ENCODE data around the gene NOTCH4.
A peak's percentile ranks its signal among the peaks of the same experiment; 100 is the strongest.
"Not testable (repeated sequence)": the region's sequence is repeated elsewhere in the genome, so short reads cannot be mapped to it uniquely, and the experiment has no call there.

The NOTCH4 gene

DNA sequence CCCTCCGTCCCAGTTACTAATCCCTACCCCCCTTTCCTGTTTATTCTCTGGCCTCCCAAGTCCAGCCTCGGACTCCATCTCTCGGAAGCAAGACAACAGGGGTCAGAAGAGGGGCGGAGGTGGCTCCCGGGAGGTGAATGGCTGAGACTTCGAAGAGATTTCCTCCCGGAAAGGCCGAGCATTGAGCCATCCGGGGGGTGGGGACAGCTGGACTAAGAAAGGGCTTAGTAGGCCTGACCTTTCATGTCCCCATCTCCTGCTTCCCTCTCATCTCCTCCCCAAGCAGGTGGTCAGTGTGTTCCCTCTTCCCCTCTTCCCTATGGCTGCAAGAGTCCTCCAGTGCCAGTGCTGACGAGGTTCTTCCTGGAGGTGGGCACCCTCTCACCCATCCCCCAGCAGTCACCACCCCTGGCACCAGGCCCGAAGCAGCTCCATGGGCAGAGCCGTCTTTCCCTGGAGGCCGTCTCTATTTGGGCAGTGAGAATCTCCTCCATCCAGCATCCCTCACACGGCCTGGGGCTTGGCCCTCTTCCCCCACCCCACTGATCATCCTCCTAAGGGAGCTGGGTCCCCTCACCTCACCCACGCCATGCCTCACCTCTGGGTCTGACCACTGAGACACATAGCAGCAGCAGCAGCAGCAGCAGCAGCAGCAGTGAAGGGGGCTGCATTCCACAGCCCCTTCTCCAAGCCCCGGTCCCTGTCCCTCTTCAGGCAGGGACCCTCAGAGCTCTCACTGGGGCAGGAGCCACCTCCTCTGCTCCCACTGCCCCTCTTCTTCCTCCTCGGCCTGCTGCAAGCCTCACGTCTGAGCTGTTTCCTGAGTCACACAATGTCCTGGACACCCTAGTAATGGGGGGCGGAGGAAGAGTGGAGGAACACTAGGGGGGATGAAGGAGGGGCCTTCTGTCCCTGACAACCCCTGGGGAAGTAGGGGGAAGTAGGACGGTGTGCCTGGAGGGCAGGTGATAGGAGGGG lies at the start of gene NOTCH4:
NOTCH4 (minus strand) TSS at position 810 of the 978 bp plus-strand sequence; CDS start at position 671, 139 bp downstream.
- no peak for DNase-seq

DNA sequence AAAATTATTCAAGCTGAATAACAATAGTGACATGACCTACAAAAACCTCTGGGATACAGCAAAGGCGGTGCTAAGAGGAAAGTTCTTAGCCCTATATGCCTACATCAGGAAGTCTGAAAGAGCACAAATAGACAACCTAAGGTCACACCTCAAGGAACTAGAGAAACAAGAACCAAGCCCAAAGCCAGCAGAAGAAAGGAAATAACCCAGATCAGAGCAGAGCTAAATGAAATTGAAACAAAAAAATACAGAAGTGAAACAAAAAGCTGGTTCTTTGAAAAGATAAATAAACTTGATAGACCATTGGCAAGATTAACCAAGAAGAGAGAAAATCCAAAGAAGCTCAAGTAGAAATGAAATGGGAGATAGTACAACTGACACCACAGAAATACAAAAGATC lies 47.6 kb upstream of the NOTCH4 start:
- DNase-seq = no peak

DNA sequence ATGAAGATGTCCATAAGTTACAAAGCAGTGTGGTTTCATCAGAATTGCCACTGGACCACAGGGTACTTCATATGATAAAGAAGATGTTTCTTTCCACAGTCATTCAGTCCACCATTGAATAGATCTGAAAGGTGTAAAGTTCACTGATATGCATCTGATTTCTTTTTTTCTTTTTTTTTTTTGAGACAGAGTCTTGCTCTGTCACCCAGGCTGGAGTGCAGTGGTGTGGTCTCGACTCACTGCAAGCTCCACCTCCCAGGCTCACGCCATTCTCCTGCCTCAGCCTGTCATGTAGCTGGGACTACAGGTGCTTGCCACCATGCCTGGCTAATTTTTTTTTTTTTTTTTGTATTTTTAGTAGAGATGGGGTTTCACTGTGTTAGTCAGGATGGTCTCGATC lies 44.6 kb upstream of the NOTCH4 start:
- not testable (repeated sequence) for DNase-seq

DNA sequence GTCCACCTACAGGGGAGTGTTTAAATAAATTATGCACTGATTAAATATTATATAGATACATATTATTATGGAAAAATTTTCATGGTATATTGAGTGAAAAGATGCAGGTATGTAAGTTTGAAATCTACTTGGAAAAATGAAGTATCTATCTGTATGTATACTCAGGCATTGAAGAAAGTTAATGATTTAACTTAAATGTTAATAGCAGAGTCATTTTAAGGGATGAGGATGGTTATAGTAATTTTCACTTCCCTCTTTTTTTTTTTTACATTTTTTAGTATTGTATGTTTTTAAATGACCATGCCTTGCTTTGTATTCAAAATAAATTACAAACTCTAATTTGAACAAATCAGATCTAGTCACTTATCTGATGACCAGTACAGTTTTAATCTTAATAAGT lies 43.2 kb upstream of the NOTCH4 start:
- no peak for DNase-seq

DNA sequence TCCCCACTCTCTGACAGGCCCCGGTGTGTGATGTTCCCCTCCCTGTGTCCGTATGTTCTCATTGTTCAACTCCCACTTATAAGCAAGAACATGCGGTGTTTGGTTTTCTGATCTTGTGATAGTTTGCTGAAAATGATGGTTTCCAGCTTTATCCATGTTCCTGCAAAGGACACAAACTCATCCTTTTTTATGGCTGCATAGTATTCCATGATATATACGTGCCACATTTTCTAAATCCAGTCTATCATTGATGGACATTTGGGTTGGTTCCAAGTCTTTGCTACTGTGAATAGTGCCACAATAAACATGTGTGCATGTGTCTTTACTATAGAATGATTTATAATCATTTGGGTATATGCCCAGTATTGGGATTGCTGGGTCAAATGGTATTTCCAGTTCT lies 33.4 kb upstream of the NOTCH4 start:
- DNase-seq = not testable (repeated sequence)

DNA sequence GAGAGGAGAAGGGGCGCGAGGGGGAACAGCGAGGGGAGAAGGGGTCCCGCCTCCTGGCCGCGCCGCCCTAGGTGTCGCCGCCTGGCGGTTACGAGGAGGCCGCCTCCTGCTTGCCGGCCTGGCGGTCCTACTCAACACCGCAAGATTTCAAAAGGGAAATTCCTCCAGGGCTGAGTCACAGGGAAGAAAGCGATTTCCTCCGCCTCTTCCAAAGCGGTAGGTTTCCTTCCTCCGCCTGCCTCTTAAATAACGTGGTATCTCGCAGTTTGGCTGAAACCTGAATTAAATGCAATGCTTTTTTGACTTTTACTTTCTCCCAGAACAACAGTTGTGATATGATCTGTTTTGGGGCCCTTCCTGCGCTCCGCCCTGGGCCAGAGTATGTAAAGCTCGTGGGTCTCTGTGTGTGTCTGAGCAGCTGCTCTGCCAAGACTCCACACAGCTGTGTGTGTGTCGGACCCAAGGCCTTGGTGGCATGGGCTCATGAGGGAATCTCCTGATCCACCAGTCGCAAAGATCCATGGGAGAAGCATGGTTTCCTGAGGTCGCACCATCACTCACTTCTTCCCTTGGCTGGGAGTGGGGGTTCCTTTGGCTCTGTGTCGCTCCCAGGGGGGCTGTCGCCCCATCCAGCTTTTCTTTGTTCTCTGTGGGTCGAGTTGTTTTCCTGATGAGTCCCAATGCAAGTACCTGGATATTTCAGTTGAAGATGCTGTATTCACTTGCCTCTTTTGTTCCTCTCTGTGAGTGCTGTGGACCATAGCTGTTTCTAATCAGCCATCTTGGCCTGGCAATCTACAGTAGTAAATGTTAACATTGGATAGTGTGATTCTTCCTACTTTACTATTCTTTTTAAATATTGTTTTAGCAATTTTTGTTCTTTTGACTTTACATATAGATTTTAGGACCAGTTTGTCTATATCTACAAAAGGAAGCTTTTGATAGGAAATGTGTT lies 31.6 kb upstream of the NOTCH4 start:
- DNase-seq = peak; percentile 26

DNA sequence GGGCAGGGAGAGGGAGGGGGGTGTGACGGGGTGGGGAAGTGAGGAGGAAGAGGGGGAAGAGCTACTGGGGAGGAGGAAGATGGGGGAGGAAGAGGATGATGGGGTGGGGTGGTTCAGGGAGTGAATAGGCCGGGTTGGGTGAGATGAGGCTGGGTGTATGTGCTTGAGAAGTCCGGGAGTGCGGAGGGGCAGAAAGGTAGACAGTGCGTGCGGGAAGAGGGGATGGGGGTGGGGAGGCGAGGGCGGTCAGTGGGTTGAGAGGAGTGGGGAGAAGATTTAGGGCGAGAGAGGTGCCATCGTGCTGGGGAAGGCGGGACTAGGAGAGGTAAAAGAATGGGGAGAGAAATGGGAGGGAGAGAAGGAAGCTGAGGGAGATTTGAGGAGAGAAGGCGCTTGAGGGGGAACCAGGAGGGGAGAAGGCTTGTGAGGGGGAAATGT lies 30.9 kb upstream of the NOTCH4 start:
- no peak for DNase-seq

DNA sequence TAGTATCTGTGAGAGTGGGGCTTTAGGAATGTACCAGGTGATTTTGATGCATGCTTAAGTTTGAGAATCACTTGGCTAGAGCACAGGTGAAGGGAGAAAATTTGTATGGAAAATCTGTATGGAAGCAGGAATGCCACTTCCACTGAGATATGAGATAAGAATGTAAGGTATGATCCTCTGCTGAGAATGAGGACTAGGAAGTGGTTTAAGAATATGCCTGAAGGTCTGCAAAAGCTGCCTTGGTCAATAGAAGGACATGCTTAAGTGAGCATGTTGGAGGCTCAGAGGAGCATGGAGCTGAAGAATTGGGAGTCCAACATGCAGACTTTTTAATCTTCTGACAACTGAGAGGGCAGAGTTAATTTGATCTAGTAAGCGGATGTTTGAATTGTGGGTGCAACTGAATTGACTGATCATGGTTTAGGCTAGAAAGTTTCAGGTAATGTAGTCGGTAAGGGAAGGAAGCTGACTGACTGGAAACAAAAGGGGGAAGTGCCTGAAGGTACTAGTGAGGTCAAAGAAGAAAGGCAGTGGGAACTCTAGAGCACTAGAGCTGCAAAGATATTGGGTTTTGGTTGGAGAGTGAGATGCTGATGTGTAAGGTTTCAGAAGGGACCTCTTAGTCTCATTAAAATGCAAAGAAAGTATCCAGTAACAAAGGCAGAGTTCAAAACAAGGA lies 28.6 kb upstream of the NOTCH4 start:
- DNase-seq = no peak

DNA sequence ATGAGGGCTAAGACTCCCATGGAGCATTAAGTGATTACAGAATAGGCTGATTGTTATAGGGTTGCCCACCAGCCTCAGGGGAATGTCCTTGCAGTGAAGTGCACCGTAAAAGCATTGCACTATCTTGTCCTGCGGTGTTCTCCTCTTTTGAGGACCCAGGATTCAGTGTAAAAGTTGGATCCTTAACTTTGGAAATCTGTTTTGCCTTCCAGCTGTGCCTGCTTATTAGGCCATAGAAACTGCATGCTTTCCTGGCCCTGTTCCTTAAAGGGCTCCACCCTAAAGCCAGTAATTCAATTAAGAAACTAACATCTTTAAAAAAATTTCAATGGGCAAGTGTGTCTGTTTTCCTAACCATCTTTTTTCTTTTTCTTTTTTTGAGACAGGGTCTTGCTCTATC lies 25.4 kb upstream of the NOTCH4 start:
- DNase-seq = no peak

DNA sequence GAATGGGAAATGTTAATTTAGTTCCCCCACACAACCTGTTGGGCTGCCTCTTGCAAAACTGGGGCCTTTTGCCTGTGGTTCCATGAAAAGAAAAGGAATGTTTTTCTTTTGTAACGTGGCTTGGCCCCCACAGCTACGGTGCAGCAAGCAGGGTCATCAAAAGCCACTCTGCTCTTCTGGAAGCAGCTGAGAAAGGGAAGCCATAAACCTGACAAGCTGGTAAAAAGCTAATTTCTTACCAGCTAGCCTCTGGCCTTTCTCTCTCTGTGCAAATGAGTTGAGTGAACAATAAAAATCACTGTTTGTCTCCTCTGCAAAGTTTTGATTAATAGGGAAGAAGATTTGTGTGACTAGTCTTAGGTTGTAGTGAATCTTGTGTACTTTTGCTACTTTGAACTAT lies 23.5 kb upstream of the NOTCH4 start:
- DNase-seq = no peak

DNA sequence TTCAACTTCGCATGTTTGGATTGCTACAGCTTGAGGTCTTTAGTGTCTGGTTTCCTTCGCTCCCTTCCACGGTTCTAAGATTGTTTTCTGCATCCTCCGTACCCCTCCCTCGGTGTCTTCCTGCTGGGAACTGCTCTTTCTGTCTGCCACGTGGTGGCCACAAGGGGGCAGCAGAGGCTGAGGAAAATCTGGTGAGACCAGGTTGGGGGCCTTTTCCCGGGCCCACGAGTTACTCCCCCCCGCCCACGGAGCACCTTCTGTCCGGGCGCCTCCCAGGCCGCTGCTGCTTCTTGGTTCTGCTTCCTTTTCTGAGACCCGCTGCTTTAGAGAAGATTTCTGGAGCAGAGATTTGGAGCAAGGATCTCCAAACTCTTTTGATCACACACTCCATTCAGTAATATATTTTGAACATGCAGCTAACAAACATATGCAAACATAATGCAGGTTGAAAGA lies 21.1 kb upstream of the NOTCH4 start:
- peak; percentile 47 for DNase-seq

DNA sequence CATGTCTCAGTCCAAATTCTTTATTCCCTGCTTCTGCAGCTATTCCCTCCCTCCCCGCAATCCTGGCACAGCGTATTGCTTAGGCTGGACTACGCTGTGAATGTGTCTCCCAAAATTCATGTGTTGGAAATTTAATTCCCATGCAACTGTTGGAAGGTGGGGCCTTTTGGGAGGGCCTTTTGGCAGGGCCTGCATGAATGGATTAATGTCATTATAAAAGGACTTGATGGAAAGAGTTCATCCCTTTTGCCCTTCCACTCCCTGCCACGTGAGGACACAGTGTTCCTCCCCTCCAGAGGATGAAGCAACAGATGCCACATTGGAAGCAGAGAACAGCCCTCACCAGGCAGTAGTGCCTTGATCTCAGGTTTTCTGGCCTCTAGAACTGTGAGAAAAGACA lies 20.4 kb upstream of the NOTCH4 start:
- DNase-seq = no peak

DNA sequence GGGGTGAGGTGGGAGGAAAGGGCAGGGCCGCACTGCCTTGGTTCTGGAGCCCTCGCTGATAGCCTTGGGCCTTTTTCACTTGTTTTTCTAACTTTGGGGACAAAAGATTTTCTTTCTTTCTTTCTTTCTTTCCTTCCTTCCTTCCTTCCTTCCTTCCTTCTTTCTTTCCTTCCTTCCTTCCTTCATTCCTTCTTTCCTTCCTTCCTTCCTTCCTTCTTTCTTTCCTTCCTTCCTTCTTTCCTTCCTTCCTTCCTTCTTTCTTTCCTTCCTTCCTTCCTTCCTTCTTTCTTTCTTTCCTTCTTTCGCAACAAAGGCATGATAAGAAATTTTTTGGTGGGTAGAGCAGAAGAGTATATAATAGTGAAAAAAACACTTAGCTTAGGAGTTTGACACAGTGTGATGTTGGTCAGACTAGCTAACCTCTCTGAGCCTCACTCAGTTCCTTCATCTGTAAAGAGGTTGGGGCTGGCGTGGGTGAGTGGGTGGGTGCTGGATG lies 18.5 kb upstream of the NOTCH4 start:
- DNase-seq = not testable (repeated sequence)

DNA sequence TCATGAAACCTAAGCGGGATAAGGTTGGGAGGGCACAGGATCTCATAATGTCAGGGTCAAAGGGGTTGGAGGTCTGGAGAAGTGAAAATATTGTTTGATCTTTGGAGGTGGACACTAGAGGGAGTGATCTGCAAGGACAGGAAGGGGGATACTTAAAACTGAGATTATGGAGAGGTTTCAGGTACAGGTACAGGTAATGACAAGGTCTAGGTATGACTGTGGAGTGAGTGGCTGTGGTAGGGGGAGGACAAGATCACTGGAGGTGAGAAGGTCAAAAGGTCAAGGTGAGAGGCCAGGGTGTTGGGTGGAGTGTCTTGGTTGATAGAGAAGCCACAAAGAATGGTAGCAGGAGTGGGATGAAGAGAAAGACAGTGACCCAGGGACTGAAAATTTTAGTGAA lies 16.8 kb upstream of the NOTCH4 start:
- DNase-seq = no peak

DNA sequence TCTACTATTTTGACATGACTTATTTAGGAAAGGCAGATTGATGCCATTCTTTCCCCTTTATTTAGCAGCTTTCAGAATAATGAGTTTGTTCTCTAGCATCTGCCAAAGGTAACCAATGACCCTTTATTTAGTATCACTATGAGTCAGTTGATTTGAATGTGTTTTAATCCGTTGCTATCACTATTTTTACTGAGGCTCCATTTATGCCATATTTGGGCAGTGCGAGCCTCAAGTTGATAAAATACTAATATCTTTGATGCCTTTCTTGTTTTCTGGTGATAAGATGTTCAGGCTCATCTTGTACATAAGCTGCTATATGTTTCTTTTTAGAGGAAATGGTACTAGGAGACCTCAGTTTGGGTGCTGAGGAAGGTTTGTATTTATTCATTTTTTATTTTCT lies 15.6 kb upstream of the NOTCH4 start:
- no peak for DNase-seq

DNA sequence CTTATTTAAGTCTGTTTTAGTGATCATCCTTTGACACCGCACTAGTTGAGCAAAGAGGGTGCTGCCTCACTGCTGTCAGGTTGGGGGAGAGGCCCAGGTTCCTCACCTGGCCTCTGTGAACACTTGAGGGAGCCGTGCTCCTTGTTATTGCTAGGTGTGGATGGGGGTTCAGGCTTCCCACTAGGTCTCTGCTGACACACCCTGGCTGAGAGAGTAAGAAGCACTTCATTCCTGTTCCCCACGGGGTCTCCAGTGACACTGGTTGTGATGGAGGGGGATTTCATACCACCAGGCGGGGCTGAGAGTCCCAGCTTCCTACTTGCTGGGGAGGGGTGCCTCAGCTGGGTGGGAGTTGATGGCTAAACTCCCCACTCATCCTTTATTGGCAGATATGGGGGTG lies 11.1 kb upstream of the NOTCH4 start:
- no peak for DNase-seq

DNA sequence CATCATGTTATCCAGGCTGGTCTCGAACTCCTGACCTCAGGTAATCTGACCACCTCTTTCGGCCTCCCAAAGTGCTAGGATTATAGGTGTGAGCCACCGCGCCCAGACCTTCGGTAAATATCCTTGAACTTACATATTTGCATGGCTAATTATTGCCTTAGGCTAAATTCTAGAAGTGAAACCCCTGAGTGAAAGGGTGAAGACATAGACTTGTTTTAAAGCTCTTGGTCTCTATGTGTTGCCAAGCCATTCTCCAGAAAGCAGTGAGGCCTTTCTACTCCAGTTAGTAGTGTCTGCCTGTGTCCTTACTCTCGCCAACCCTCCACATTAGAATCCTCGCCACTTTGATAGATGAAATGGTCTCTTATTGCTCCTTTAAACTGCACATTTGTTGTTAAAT lies 2.6 kb upstream of the NOTCH4 start:
- no peak for DNase-seq

DNA sequence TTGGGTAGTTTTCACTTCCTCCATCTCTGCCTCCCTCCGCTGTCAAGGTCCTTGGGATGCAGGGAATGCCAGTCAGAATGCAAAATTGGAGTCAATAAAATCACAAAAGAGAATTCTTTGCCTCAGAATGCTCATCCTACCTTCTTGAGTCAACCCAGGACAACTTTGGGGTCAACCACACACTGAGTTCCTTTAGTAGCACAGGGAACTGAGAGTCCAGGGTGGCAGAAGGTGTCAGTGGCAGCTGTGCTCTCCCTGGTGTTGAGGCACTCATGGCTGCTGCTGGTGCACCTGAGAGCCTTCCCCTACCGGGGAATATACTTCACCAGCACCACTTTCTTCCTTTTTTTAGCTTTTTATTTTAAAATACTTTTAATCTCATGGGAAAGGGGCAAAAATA lies 829 bp upstream of the NOTCH4 start:
- no peak for DNase-seq

DNA sequence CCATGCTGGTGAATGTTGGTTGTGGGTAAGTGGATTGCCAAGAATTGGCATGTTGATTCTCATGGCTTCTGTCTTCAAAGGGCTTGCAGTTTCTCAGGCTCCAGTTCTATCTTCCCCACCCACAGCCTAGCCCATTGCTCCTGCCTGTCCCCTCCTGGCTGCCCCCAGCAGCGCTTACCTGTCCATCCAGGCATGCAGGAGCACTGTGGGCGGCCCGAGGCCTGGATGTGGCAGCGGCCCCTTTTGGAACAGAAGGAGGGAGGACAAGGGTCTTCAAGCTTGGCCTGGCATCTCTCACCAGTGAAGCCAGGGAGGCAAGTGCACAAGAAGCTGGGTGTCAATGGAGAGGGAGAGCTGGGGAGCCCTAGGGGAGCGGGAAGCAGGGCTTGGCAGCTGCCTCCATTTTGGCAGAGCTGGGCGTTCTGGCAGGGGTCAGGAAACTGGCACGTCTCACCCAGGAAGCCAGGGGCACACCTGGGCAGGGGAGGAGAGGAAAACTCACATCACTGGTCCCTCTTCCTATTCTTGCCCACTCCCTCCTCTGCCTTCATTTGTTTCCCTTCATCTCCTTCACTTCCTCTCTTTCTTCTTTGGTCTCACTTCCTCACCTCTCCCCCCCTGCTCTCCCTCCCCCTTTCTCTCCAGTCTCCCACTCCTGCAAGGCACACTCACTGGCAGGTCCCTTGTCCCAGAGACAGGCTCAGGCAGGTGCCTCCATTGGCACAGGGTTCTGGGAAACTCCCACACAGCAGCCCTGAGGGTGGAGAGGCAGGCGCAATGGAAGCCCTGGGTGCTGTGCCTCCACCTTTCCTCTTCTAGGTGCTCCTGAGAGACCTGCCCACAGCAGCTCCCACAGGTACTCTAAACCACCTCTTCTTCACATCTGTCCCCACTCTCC lies 1.3 kb downstream of the NOTCH4 start:
- DNase-seq = no peak

DNA sequence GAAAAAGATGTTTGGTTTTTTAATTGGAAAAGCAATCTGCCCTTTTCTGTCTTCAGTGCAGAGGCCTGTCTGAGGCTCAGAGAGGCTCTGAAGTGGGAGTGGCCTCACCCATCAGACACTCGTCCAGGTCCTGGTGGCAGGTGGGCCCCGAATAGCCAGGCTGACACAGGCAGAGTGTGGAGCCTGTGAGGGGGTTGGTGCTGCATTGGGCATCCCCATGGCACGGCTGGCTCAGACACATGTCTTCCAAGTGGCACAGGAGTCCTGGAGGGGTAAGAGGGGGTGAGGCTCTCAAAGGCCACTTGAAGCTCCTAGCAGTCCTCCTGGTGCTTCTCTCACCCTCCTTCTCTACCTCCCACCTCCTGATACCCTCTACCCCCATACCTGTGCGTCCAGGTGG lies 3.8 kb downstream of the NOTCH4 start:
- DNase-seq = no peak

DNA sequence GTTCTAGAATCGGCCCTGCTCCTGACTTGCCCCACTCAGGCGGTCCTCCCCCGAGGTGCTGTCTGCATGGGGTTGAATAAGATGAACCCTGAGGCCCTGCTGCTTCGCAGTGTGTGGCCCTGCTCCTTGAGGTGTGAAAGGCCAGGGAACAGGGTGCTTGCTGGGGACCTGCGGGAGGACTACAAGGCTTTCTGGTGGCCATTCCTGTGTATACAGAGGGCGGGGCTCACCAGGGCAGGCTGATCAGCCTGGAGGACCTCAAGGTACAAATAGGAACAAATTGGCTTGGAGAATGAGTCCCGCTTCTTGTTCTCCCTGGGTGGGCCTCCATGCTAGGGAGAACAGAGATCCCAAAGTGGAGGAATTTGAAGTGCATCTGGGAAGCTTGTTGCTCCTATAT lies 5.7 kb downstream of the NOTCH4 start:
- DNase-seq = no peak

DNA sequence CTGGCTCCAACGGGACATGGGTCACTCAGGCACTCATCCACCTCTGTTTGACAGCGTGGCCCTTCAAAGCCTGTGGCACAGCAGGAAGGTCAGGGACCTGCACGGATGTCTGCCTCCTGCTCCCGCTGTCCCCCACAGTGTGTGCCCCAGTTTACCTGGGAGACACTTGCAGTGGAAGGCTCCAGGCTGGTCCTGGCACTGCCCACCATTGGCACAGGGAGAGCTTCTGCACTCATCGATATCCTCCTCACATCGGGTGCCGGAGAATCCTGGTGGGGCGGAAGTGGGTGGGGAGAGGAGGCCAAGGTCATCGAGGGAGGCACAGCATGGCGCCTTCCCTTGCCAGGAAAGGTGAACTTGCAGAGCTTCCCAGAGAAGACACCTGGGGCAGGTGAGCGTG lies 6.9 kb downstream of the NOTCH4 start:
- DNase-seq = no peak

Data from activated effector memory CD4-positive, alpha-beta T cell treated with Interleukin-2 at 50 U/mL for 16 hours (primary cell).